Spleen (tissue), 7 donors: Measurements from ENCODE around the gene PLA2G4A.

Source experiments
- CTCF ChIP-seq, 11 experiments: fragments of 200-600 bp in 7 of 11; fragments of 450-650 bp in 4 of 11; sonication (generic) in 4 of 11; IDR thresholded peaks in 8 of 11; conservative IDR thresholded peaks in 3 of 11; 1 replicate in 7 of 11; 2 replicates in 4 of 11; pipeline versions ENCODE4 v1.4.0 to v1.8.0; 2016 to 2021; ENCODE audit warnings: antibody characterized with exemption in 11 of 11, inconsistent platforms in 4 of 11, mild to moderate bottlenecking in 1 of 11
- POLR2A ChIP-seq, 3 donors: fragments of 450-650 bp; IDR thresholded peaks; one replicate each; pipeline ENCODE4 v1.5.1; 2017; ENCODE audit warnings: antibody characterized with exemption in 3 of 3, mild to moderate bottlenecking in 1 of 3
- POLR2AphosphoS5 ChIP-seq, 3 donors: sonication (generic); formaldehyde crosslinking; IDR thresholded peaks; one replicate each; pipeline ENCODE4 v1.5.1; 2017; ENCODE audit warnings: antibody characterized with exemption in 3 of 3
- donor health status: DM: no; HTN: no; CAD: no; lungs with moderate emphysema.
- donor health status: DM: no; HTN: no; CAD: no.
- donor health status: DM: no; HTN: no; CAD: no.

DNA sequence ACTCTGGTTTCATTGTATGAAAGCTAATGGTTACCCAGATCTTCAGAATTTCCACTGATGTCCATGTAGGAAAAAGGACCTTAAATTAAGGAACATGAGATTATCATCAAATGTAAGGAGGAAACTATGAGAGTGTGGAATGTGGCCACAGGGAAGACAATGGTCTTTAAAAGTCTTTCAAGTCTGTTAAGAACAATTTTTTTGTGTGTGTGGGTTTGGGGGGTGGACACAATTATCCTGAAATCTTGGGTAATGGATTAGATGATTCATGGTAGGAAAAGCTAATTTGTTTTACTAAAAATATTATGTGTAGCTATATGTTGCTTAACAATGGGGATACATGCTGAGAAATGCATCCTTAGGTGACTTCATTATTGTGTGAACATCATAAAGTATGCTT, 72.9 kb downstream of the PLA2G4A start:
- no peak for TF ChIP-seq CTCF (IDR thresholded peaks at IDR 0.05 in 8 of 11, conservative IDR thresholded peaks at IDR 0.05 in 3 of 11)
- TF ChIP-seq POLR2AphosphoS5 (IDR thresholded peaks at IDR 0.05) = no peak
- no peak for TF ChIP-seq POLR2A (IDR thresholded peaks at IDR 0.05)
